Activated gamma-delta T cell treated with Interleukin-2 at 50 U/mL for 16 hours (primary cell): ENCODE results near the gene TBC1D1.

Experiments
- DNase-seq: peaks from one replicate; pipeline ENCODE4 v3.0.0-alpha.2; 2020

Gene TBC1D1

DNA sequence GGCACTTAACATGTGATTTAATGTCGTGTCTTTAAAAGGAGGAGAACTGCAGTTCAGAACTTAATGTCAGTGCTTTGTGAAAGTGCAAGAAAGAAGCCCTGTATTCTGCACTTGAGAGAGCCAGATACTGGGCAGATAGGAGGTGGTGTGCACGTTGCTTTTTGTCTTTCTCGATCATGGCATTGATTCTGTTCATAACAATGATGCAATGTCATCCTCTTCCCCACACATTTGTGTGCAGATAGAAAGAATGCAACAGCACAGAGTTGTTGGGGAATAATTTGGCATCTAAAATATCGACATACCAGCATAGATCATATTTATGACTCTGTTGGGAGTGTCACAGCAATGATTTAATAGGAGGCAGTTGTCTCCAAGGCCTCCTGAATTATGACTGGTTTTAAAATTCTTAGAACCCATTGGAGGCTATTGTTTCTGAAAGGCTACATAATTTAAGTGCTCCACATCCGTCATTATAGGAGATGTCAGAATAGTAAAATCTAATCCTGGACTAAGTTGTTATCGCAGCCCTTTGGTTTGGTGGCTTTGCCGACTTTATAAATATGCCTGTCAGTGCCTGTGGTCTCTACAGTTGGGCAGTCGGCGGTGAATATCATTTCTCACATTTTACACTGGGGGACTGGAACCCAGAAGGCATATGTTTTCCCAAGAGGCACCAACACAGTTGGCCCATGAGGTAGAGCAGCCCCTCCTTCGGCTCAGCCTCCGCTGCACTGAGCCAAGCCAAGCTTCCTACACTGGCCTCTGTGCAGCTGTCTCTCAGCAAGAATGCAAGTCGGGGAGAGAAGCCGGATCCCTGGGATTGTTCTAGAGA, 194.2 kb downstream of the TBC1D1 start:
- DNase-seq = no peak

DNA sequence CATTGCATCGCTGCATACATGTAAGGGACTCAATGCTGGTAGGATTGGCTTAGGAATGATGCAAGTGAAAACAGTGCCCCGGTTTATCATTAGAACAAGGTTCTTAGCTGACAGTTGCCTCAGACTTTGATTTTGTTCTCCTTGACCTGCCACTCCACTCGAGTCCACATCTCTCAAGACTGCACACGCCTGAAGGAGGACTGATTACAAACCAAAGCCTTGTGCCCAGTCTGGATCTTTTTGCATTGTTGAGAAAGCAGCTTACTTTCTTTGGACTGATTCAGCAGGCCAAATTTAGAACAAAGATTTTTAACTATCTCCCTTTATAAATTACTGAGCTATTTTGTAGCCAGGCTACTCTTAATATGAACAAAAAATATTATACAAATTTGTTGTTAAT, 194.9 kb downstream of the TBC1D1 start:
- DNase-seq = no peak

DNA sequence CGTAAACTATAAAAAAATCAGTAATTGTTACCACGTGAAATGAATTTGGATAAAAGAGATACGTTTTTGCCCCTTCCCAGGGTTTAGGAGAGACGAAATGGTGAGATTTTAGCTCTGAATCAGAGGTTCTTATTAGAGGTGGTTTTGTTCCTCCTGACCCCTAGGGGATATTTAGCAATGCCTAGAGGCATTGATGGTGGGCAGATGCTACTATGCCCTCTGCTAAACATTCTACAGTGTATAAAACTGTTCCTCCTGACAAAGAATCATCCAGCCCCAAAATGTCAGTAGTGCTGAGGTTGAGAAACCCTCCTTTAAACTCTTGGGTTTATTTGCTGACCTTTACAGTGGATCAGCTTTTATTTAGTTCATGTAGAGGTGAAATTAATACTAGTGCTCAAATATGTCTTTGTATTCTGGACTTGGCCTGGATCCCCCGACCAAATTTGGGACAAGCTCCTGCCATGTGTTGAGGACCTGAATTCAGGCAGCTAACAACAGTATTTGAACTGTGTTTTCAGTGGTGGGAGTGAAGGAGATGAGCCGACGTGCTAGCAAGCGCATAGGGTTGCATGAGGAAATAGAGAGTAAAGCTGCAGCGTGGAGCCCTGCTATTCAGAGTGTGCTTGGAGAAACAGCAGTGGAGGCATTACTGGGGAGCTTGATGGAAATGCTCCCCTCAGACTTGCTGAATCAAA, 195.4 kb downstream of the TBC1D1 start:
- DNase-seq = no peak

DNA sequence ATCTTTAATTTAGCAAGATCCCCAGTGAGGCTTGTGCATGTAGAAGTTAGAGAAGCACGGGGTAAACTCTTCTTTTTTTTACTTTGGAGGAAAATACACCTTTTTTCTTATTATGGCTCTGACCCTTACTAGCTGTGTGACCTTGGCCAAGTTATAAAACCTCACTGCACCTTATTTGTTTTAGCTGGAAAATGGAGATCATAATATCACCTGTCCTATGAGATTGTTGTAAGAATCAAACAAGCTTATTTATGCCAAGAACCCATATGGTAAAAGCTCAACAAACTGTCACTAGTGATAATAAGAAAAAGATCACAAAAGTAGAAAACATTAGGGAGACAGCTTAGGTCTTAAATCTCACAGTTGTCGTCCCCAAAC, 196.0 kb downstream of the TBC1D1 start:
- DNase-seq = no peak

DNA sequence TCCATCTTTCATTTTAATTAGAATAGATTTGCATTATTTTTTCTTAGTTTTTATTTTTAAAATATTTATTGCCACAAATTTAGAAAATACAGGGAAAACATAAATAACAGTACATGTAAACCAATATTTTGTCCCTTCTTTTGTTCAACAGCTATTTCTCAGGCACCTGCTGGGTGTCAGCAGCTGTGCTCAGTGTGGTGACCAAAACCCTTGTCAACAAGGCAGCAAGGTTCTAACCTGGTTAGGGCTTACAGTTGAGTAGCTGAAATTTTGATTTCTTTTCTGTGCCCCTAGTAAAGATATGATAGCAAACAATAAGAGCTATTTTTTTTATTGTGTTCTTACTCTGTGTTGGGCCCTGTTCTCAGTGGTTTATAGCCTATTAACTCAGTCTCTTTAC, 197.4 kb downstream of the TBC1D1 start:
- DNase-seq = no peak

DNA sequence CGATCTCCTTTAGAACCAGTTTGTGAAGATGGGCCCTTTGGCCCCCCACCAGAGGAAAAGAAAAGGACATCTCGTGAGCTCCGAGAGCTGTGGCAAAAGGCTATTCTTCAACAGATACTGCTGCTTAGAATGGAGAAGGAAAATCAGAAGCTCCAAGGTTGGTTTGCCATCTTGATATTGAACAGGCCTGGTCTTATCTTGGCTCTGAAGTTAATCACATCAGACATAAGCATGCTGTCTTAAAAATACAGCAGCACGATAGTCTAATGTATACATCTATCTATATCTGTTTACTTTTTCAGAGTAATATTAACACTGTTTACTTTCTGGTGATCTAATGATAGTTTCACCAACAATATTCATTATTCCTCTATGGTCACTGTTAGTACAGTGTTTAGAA, 199.1 kb downstream of the TBC1D1 start:
- no peak for DNase-seq

DNA sequence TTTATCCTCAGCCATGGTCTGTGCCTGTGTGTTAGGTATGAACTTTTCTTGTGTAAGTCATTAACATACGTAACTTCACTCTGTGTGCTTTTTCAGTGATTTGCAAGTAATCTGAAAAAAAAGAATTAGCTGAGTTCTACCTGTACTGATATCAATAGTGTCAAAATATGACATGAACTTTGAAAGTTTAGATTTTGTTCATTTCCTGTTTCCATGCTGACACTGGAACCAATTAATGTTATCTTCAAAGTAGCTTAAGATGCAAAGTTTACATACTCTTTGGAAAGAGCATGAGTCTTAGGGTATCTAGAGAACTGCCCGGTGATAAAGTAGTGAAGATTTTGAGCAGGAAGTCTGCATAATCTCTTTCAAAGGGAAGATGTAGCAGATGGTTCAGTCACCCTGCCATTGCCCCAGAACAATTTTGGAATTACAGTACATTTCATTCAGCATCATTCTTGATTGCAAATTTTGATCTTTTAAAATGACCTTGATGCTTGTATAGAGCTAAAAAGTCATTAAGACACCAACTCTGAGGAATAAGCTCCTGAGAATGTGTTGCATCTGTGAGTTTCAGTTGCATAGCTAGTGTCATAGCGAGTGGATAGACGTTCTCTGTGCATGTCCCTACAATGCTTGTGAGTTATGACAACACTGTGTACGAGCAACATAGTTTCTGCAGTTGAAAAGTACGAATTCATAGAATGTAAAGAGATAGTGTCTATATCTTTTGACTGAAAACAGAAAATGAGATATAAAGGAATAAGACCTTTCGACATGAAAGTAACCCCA, 199.8 kb downstream of the TBC1D1 start:
- DNase-seq = no peak

DNA sequence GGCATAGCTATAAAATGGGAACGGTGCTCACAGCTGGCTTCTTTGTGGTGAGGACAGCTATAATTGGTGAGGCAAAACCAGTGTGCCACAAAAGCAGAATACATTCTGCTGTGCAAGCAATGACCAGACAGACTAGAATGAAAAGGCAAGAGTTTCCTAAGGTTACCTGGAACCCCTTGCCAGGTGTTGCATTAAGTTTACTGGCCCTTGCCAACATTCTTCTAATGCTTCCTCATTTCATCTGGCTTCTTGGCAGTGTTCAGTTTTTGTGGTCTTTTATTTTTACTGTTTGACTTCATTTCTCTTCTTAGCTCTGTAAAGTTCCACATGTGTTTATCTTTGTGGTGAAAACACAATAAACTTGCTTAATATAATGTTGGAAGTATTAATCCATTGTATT, 200.8 kb downstream of the TBC1D1 start:
- DNase-seq = no peak

DNA sequence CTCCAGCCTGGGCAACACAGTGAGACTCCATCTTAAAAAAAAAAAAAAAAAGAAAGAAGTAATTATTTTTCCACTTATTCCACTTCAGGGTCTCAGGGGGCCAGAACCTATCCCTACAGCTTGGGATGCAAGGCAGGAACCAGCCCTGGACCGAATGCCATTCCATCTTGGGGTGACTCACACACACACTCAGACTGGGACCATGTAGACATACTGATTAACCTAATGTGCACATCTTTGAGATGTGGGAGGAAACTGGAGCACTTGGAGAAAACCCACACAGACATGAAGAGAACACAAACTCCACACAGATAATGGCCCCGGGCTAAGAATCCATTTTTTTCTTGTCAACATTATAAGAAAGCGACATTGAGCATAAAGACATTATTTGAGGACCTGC, 201.8 kb downstream of the TBC1D1 start:
- DNase-seq = no peak

DNA sequence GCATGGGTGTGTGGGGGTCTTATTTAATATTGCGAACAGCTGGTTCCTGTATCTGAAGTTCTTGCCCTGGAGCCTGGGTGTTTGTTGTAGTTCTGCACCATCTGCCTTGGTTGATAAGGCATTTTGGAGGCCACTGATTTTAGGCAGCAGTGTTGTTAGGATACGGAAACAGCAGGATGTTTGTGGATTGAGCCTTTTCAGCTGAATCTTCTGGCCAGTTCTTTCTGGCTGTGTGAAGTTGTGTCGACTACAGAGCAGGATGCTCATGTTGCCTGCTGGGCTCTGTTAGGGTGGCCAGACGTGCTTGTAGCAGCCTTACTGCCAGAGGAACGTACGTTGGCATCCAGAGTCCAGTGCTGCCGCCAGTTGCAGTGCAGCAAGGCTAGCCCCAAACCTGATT, 203.5 kb downstream of the TBC1D1 start:
- no peak for DNase-seq

DNA sequence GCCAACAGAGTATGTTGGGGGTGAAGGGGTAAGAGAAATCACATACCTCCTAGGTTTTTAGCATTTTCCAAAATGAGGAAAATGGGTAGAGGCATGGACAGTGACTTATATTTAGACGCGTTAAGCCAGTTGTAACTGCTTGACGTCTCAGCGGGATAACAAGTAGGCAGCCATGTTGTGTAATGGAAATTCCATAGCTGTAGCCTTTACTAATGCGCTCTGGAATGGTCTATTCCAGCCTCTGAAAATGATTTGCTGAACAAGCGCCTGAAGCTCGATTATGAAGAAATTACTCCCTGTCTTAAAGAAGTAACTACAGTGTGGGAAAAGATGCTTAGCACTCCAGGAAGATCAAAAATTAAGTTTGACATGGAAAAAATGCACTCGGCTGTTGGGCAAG, 204.8 kb downstream of the TBC1D1 start:
- DNase-seq = no peak

DNA sequence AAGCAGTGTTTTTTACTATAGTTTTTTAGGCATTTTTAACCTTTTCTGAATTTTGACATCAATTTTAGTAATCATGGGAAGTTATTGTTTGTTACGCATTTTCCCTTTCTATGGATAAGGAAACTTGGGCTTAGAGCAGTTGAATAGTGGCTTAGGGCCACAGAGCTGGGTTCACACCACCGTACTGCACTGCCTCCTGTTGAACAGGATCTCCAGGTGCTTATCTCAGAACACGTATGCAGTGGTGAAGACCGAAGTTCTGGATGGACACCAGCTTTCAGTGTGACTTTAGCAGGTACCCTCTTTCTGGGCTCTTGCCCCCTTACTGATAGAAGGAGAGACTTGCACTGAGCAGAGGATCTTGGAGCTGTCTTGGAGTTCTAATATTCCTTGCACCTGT, 206.9 kb downstream of the TBC1D1 start:
- DNase-seq = no peak

DNA sequence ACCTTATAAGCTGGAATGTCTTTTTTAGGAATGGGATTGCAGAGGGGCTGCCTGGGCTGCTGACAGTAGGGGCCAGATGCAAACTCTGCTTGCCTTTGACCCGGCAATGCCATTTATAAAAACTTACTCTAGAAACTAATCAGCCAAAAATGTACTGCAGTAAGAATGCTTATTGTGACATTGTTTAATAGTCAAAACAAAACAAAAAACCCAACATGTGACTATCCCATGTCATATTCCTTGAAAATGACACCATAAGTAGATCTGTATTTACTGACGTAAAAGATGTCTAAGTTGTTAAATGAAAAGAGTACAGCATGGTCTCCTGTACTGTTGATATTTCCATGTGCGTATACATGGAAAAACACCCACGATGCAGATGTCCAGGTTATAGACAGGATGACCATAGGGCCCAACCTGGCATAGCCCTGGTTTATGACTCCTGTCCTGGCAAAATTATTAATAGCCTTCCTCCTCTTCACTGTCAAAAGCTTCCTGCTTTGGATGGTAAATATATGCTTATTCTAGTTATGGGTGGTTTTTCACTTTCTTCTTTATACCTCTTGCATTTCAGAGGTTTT, 208.2 kb downstream of the TBC1D1 start:
- DNase-seq = no peak

DNA sequence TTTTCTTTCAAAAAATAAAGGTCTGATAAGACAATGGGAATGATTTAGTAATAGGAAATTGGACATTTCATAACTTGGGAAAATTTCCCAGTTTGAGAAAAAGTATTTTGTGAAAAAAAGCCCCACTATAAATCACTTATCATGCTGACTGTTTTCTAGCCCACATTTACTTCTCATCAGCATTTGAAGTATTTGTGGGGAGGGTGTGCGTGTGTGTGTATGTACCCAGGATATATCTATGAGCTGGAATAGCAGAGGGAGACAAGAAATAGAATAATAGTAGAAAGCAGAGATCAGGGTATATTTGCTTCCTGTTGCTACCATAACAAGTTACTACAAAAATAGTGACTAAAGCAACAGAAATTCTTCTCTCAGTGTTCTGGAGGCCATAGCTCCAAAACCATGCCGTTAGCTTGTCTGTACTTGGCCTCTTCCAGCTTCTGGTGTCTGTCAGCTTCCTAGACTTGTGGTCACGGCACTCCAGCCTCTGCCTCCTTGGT, 209.1 kb downstream of the TBC1D1 start:
- DNase-seq = no peak

DNA sequence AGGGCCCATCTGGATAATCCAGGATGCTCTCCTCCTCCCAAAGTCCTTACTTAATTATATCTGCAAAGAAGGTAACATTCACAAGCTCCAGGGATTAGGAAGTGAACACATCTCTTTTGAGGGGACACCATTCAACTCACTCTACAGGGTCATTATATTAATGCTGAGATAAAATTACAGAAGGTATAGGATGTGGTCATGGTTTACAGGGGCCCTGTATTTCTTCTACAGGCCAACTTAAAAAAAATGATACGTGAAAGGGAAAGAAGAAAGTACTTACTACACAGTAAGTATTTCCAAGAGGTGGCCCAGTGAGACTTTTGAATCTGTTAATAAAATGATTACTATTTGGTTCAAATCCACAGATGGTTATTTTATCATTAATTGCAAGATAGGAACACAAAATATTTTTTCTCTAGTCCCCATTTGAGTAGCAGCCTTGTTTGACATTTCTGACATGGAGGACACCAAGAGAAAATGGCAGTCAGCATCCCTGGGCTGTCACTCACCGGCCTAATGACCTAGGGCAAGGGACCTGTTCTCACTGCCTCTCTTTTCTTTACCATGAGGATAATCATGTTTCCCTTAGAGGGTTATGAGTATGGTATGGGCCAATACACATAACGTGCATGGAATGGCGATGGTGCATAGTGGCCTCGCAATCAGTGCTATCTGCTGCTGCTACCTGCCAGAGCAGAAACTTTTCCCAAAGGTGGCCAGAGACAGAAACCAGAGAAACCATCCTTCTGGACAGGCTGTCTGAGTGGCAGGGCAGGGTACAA, 209.8 kb downstream of the TBC1D1 start:
- no peak for DNase-seq

DNA sequence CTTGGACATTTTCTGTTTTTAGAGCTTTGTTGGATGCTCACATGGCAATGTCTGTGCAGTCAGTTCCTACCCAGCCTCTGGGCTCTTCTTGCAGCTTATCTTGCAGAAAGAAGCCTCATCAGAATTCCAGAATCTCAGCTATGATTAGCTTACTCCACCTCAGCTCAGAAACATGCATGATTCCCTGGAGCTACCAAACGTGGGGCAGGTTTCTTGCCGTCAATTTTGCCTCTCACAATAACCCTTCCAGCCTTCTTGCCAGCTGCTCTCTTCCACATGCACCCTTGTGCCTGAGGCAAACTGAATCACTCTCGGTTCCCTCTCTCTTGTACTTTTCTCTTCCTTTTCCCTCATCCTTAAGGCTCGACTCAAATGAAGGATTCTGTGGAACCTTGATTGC, 210.7 kb downstream of the TBC1D1 start:
- DNase-seq = no peak

DNA sequence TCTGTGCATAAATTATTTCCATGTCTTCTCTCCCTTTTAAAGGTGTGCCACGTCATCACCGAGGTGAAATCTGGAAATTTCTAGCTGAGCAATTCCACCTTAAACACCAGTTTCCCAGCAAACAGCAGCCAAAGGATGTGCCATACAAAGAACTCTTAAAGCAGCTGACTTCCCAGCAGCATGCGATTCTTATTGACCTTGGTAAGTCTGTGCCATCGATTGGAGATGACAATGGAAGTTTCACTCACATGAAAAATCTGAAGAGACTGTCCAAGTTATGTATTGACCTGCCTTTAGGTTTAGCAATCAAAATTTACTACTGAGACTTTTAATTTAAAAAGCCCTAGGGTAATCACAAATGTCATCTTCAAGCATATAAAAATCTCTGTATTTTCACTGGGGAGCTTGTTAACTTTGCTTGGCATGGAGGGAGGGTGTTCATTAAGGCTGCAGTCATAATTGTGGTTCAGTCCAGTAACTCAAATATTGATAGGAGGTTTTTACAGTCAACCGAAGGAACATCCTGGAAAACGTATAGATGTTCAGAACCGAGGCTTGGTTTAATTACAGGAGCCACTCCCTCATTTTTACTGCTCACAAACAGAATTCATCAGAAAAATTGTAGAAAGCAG, 212.2 kb downstream of the TBC1D1 start:
- no peak for DNase-seq

DNA sequence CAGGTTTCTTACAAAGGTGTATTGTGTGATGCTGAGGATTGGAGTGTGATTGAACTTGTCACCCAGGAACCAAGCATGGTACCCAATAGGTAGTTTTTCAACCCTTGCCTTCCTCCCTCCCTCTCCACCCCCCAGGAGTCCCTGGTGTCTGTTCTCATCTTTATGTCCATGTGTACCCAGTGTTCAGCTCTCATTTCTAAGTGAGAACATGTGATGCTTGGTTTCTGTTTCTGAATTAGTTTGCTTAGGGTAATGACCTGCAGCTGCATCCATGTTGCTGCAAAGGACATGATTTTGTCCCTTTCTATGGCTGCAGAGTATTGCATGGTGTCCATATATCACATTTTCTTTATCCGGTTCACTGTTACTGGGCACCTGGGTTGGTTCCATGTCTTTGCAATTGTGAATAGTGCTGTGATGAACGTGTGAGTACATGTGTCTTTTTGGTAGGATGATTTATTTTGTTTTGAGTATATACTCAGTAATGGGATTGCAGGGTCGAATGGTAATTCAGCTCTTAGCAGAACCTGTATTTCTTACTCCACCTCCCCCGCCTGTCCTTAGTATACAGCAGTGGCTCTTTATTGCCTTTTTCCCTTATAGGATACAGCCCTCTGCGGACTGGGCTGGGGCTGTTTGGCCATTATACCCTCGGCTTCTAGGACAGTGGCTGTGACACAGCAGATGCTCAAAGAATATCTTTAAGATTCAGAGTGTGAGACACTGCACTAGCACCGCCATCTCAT, 214.8 kb downstream of the TBC1D1 start:
- no peak for DNase-seq

DNA sequence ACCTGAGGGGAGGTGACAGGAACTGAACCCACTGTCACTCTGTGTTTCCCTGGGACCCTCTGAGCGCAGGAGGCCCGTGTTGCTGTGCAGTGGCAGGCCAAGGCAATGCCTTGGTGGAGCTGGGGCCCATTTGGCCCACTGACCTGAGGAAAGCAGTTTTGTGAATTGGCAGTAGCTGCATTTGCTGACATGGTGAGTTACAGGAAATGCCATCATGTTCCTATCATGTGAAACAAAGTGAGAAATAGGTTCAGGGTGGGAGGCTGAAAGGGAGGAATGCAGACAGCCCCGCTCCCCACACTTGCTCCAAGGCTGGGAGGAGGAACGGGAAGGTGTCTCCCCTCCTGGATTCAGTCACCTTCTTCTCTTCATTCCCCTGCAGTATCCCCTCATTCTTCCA, 215.4 kb downstream of the TBC1D1 start:
- DNase-seq = no peak

DNA sequence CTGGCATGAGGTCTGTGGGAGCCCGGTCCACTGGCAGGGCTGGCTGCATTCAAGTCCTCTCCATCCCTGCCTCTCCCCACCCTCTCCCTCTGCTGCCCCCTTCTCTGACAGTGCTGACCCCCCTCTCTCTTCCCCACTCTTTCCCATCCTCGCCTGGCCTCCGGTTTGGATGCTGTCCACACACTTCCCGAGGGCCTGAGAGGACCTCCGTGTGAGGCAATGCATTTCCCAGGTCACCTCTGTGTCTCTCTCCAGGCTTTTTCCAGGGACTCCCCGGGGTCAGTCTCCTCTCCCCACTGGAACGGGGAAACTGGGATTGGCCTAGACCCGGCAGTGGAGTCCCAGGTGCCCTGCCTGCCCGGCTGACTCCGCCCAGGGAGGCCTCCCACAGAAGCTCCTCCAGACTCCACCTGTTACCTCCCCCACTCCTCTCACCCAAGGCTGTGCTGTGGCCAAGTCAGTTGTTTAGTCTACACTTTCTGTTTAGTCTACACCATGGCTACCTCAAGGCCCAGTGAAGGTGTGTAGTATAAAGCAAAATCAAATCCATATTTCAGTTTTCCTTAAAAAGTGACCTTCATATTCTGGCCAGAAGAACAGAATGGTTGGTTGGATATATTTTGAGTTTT, 216.1 kb downstream of the TBC1D1 start:
- DNase-seq = no peak

DNA sequence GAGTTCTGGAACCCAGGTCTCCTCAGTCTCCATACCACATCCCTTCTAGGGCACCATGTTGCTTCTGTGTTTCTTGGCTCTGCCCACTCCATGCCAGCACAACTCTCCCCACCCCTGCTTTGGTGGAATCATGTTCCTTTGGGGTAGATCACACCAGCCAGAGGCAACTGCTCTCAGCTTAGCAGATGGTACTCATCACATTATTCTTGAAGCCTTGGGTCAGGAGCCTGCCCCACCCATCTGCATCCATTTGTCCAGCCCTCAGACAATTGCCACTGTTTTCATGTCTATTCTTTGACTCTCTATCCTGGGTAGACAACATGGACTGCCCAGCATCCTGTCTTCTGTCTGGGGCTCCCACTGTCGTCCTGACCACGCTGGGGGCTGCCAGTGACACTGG, 216.9 kb downstream of the TBC1D1 start:
- DNase-seq = no peak
